HS-5 (cell line): Measurements from ENCODE around the gene C1QTNF9B.
A peak's percentile ranks its signal among the peaks of the same experiment; 100 is the strongest.
"Not testable (repeated sequence)": the region's sequence is repeated elsewhere in the genome, so short reads cannot be mapped to it uniquely, and the experiment has no call there.

Source experiments
- DNase-seq: peaks from one replicate; pipeline ENCODE4 v3.0.0-alpha.2; 2012; ENCODE audit warnings: low read depth

The C1QTNF9B gene

GRCh38 chr13:23893791-23894190 lies 3.5 kb downstream of the C1QTNF9B start:
- DNase-seq: not testable (repeated sequence)

- no peak for DNase-seq
These were observed 7.4 kb downstream of the C1QTNF9B start for GRCh38 chr13:23889615-23890607.

- DNase-seq: peak; percentile 34
These were observed 8.4 kb downstream of the C1QTNF9B start, which contains the start of gene MIPEP for GRCh38 chr13:23888658-23889614. Gene MIPEP, minus strand, starts transcription at chr13:23889400. Its CDS starts 80 bp downstream, at chr13:23889320.

- not testable (repeated sequence) for DNase-seq
These were observed 12.9 kb downstream of the C1QTNF9B start for GRCh38 chr13:23884361-23884760.

GRCh38 chr13:23883255-23883654 lies 14.0 kb downstream of the C1QTNF9B start:
- no peak for DNase-seq

GRCh38 chr13:23881402-23881800 lies 15.9 kb downstream of the C1QTNF9B start:
- DNase-seq: not testable (repeated sequence)

GRCh38 chr13:23880493-23881401 lies 16.6 kb downstream of the C1QTNF9B start:
- not testable (repeated sequence) for DNase-seq

GRCh38 chr13:23877286-23877685 lies 20.0 kb downstream of the C1QTNF9B start:
- DNase-seq: no peak

GRCh38 chr13:23876265-23876664 lies 21.0 kb downstream of the C1QTNF9B start:
- DNase-seq: no peak

GRCh38 chr13:23871616-23872220 lies 25.6 kb downstream of the C1QTNF9B start:
- no peak for DNase-seq

- no peak for DNase-seq
These were observed 26.8 kb downstream of the C1QTNF9B start for GRCh38 chr13:23870356-23871140.

- peak; percentile 57 for DNase-seq
These were observed 28.8 kb downstream of the C1QTNF9B start for GRCh38 chr13:23868521-23868920.

- DNase-seq: no peak
These were observed 30.2 kb downstream of the C1QTNF9B start for GRCh38 chr13:23867027-23867491.

- no peak for DNase-seq
These were observed 30.8 kb downstream of the C1QTNF9B start for GRCh38 chr13:23866420-23867026.

- DNase-seq: no peak
These were observed 31.4 kb downstream of the C1QTNF9B start for GRCh38 chr13:23865906-23866305.

GRCh38 chr13:23865026-23865425 lies 32.3 kb downstream of the C1QTNF9B start:
- DNase-seq: no peak

GRCh38 chr13:23861310-23861709 lies 36.0 kb downstream of the C1QTNF9B start:
- DNase-seq: no peak

- no peak for DNase-seq
These were observed 37.4 kb downstream of the C1QTNF9B start for GRCh38 chr13:23859904-23860303.

GRCh38 chr13:23859455-23859854 lies 37.8 kb downstream of the C1QTNF9B start:
- DNase-seq: no peak
